Frontal cortex (tissue), 4 donors: ENCODE measurements around the gene HPCAL1. TPM values are rescaled to one million over a fixed set of nuclear protein-coding genes. Genes with fewer than 3 reads are reported as not detected.

Experiments
- DNase-seq, 2 donors: peaks; one replicate each; pipeline ENCODE4 v3.0.0; 2012; ENCODE audit warnings: low spot score in 2 of 2
- FAIRE-seq: peaks from 2 replicates; lab custom pipeline; 2012; peaks lifted over from hg19 to GRCh38; lab: Jason Lieb, UNC
- total RNA-seq: library from RNA; depleted of rRNA; stranded (reverse); fragments of >200 nt; gene quantifications from one replicate; pipeline ENCODE4 v1.2.3, GENCODE V29; 2014
- donor health status: control.
- donor health status: control.
- donor health status: control.

HPCAL1 gene
- total RNA-seq, 1 donor from 2014 or later = 26.5 TPM

DNA sequence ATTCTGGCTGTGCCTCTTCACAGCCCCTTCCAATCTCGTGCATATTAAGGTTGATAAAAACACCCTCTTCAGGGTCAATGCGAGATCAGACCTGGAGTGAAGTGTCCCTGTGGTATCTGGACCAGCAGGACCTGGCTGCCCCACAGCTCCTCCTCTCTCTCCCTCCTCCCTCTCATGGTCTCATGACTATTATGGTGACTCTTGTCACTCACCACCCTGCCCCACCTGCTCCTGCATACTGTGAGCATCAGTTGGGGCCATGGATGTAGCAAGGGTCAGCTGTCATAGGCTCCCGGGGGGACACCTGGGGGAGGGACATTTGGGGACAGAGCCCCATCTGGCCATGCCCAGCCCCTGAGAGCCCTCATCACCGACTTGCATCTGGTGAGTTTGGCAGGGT lies 95.2 kb downstream of the HPCAL1 start:
- DNase-seq (no peak), FAIRE-seq (no peak)

DNA sequence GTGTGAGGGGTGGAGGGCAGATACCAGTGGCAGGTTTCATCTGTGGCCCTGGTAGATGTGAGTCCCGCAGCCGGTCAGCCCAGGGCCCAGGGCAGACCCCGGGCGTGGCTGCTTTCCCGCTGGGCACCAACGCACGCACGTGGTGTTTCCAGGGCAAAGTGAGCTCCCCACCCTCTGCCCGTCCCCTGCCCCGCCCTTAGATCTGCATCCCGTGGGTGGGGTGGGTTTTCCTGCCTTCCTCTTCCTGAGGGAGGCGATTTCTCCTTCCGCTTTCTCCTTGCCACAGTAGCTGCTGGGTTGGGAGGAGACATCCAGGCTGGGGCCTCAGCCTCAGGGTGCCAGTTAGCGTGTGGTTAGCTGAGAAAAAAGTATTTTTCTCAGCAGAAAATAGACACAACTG lies 95.8 kb downstream of the HPCAL1 start:
- no peak for FAIRE-seq
- no peak for DNase-seq

DNA sequence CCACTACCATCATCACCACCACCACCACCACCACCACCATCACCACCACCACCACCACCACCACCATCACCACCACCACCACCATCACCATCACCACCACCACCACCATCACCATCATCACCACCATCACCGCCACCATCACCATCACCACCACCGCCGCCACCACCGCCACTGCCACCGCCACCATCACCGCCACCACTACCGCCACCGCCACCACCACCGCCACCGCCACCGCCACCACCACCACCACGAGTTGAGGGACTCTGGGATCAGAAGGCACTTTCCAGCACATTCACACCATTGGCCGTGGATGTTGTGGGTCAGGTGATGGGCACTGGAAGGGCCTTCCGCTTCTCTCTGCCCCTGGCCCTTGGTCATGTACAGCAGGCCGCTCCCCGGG lies 96.7 kb downstream of the HPCAL1 start:
- FAIRE-seq = no peak

DNA sequence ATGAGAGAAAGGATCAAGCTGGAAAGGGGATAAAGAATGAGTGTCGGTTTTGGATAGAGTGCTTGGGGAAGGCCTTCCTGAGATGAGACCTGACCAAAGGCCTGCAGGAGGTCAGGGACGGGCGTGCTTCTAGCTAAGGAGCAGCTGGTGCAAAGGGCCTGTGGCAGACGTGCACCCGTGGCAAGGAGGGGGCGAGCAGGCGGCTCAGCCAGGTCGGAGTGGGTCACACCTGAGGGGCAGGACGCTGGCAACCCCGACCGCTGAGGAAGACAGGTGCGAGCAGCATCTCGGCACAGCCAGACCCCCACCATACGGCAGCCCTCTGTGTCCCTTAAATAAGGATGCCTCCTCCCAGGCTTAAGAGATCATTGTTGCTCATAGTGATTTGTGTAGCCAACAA lies 97.3 kb downstream of the HPCAL1 start:
- no peak for FAIRE-seq
- DNase-seq = no peak

More for the DNA sequence above, 96.7 kb downstream of the HPCAL1 start:
- no peak for DNase-seq

DNA sequence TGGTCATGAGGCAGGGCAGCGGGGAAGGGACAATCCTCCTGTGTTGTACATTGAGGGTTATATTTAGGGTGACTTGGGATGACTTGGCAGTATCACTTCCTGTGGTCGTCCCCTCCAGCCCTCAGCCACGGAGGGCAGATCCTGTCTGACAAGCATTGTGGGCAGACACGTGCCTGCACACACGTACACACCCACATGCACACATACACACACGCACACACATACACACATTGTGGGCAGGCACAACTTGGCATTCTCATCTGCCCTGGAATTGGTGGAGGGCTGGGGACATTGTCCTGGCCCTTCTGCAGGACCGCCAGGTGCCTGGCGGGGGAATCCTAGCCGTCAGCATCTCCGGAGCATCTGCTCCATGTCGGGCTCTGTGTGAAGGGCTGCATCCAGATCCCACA lies 97.9 kb downstream of the HPCAL1 start:
- no peak for DNase-seq
- FAIRE-seq = no peak

DNA sequence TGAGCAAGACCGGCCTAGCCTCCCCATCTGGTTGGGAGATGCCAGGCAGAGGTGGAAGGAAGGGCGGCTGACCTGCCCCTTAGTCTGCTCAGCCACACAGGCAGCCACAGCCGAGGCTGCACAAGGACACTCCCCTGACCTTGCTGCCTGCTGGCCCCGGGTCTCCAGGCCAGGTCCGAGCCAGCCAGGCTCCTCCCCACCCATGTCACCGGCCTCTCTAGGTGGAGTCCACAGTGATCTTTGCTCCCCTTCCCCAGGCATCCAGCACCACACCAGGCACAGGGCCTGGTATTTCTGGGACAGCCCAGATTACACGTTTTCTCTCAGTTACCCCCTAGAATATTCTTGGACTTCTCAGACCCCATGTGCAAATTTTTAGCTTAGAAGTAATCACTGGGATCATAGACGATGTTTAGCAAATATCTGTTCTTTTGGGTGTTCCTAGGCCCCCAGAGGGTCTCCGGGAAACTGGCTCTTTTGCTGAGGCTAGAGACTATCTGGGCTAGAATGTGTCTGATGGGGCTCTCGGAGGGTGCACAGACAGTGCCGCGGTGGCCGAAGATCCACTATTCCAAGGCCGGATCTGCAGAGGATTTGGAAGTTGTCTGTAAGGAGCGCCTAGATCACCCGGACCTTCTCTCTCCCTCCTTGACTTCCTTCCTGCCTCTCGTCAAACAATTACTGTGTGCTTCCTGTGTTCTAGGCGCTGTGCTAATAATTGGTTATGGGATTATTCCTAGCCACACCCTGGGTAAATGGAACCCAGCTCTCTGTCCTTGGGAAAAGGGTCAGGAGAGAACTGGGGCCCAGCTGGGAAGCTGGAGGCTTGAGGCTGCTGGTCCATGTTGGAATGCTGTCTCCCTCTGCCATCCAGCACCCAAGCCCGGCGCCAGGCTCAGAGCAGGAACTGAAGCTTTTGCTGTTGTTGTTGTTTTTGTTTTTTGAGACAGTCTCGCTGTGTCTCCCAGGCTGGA lies 98.6 kb downstream of the HPCAL1 start:
- DNase-seq = no peak
- no peak for FAIRE-seq

DNA sequence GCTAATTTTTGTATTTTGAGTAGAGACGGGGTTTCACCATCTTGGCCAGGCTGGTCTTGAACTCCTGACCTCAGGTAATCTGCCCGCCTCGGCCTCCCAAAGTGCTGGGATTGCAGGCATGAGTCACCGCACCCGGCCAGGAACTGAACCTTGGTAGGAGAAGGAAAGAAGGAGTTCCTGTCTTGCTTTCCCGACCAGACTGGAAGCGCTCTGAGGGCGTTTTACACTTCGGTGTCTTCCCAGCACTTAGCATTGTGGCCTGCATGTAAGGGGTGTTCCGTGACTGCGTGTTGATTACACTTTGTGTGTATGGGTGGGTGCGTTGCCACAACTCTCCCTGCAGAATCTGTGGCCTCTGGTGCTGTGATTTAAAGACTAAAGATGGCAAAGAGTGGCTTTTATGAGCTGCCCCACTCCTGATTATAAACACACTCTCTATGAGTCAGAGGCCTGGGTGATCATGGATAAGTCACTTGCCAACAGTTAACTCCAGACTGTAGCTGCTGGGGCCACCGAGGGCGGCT lies 99.4 kb downstream of the HPCAL1 start:
- no peak for DNase-seq
- FAIRE-seq = no peak

DNA sequence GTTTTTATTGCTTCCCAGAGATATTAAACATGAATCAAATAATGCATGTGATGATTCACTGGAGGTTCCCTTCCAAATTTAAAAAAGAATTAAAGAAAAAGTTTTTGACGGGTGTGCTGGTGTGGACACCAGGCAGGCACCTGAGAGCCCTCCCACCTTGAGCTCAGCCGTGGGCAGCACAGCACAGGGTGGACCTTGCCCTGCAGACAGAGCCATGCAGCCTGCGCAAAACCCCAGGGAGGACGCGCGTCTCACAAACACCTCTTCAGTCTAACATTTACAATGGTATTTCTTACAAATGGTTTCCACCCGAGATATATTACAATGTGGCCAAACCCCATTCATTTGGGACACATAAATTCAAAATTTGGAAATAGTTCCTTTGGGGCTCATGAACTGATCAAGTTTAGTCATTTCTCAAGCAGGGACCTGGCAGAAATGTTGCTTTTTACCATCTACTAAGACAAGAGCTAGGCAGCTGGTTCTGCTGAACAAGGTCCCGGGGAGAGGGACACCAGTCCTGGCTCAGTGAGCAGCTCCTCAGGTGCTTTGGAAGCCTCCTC lies 100.0 kb downstream of the HPCAL1 start:
- DNase-seq = no peak
- FAIRE-seq = no peak

DNA sequence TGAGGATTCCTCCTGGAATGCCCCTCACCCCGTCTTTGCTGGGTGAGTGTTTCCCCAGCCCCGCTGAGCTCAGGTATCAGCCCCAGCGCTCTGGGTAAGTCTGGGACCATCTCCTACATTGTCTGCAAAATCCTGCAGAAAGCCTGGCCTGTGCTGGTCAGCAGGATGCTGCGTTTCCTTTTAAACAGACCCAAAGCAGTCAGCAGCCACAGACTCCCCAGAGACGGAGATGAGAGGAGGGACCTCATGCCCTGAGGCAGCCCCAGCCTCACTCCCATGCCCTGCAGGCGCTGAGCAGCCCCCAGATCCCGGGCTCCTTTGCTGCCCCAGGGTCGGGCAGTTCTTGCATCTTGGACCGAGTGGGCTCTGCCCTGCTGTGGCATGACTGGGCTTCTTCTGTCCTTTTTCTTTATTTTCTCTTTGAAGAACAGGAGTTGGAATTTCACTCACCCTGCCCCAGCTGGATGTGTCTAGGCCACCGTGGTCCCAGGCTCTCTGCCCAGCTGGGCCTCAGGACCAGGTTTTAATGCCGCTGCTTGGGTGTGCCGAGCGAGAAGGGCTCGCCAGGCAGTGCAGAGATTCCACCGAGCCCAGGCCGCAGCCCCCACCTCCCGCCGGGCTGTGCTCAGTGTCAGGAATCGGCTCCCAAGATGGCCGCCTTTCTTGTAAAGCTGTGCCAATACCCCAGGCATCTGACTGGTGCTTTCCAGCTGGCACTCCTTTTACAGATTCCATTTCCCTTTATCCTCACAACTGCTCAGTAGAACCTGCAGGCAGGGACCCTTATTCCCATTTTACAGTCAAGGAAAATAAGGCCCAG lies 101.8 kb downstream of the HPCAL1 start:
- FAIRE-seq (no peak), DNase-seq (no peak)

DNA sequence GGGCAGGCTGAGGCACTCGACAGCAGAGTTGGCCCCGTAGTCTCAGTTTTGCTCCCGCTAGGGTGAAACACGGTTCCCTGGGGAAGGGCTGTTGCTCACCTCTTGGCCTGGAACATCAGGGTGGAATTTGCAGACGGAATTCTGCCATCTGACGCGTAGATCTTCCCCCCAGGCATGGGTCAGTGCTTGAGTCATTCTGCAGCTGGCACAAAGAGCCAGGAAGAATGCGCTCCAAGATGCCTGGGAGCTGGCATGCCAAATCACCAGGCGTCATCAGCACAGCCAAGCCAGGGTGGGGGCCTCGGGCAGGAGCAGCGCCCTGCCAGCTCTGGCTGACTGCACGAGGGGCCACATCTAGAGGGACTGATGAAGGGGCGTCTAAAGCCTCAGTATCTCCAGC lies 102.7 kb downstream of the HPCAL1 start:
- FAIRE-seq = no peak
- peak; percentile 48 to 67 for DNase-seq

DNA sequence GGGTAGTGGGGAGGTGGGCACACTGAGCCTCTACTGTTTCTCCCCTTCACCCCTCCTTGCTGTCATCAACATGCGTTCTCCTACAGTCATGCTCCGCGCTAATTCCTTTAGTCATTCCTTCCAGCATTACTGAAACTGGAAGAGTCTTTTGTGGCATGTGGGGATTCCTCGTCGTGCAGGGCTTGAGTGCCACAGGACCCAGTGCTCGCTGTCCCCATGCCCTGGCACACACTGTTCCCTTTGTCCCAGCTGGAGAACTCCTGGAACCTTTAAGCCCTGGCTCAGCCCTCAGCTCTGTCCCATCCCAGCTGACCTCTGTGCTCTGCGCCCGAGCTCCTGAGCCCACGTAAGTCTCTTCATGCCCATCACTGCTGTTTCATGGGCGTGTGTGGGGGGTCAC lies 103.3 kb downstream of the HPCAL1 start:
- no peak for DNase-seq
- no peak for FAIRE-seq

DNA sequence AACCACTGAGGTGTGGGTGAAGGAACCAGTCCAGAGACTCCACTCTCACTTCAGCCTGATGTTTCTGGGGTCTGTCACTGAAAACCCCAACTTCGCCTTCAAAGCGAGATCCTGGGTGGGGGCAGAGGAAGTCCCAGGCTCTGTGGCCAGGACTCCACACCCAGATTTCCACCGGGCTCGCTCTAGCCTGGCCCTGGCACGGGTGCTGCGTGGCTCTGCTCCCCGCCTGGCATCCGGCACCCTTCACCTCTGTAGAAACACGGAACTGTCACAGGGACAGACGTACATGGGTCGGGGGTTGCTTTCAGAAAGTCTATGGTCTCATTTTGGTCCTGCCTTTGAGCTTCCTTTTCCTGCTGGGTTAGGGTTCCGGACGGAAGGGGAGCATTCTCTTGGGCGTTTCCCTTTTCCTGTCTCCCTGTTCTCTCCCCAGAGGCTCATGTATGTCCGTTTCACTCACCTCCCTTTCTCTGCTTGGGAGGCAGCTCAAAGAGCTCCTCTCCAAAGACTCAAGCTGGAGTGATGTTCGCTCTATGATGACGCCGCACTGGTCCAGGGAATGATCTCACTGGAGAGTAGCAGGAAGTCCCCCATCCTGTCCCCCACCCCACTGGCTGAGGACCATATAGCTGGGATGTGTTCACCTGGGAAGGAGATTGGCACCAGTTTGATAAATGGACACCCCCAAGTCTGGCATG lies 103.9 kb downstream of the HPCAL1 start:
- DNase-seq (no peak), FAIRE-seq (no peak)

DNA sequence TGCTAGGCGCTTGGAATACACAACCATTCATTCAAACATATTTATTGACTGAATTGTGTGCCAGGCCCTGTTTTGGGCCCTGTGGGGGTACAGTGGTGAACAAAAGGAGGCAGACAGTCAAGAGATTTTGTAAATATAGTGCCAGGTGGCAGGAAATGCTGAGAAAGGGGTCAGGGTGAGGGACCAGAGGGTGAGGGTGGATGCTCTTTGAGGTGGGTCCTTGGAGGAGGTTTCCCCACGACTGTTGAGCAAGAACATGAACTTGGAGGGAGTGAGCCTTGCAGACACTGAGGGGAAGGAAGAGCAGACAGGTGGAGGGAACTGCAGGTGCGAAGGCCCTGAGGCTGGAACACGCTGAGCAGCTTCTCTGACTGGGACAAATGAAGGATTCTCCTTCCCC lies 104.7 kb downstream of the HPCAL1 start:
- FAIRE-seq = no peak
- no peak for DNase-seq

DNA sequence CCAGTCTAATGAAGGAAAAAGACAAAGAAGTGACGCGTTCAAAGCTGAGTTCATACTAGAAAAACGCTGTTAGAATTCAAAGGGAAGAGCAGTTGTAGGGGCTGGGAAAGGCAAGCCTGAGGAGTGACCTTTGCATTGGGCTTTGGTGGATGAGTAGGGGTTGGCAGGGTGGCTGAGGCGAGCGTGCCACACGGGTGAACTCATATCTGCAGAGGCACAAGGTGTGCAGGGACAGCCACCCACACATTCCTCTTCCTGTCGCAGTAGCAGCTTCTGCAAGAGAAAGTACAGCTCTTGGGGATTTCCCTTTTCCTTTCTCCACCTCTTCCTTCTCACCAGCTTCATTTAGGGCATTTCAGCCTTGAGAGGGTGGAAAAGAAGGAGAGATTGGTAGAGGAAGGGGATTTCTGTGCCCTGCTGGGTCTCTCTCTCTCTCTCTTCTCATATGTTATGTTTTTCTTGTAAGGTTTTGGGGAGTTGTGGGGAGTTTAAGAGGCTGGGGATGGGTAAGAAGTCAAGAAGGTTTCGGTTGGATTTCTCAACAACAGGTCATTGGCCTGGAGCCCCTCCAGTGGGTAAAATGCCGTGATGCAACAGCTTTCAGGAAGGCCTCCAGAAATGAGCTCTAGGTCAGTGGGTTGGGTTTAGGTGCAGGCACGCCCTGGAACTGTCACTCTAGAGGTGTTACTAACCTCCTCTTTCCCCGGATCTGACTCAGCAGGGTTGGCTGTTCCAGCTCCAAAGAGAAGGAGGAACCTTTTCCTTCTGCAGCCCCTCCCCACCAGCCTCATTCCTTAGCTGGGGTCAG lies 105.3 kb downstream of the HPCAL1 start:
- FAIRE-seq = no peak
- no peak for DNase-seq

DNA sequence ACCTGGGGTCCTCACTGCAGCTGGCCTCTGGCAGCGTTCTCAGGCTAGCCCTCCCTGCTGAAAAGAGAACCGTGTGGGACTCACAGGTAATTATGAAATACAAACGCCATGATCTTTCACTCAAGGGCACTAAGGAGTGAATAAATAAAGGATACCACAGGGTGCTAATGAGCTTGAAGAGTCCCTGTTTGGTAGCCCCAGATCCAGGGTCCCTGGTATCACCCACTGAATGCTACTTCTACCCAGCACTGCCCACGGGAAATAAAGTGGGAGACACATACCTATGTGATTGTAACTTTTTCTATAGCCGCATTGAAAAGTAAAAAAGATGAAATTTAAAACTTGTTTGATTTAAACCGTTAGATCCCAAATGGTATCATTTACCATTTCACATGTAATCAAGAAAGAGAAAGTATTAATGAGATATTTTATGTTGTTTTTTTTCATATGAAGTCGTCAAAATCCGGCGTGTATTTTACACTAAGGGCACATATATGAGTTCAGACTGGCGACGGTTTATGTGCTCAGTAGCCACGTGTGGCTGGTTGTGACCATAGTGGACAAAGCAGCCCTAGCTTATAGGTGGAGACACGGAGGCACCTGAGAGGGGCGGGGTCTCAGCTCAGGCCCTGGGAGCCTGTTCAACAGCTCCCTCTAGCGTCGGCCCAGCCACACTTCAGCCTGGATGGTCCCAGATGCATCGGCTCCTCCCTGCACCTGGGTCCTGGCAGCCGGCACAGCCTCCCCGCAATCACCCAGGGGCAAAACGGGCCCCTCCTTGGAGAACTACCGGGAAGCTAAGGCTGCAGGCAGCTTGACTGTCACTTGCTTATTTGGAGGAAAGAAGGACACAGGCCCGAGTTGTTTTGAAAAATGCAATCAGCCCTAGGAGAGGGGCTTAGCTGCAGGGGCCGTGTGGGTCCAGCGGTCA lies 106.2 kb downstream of the HPCAL1 start:
- DNase-seq = peak; percentile 63 to 79
- no peak for FAIRE-seq

DNA sequence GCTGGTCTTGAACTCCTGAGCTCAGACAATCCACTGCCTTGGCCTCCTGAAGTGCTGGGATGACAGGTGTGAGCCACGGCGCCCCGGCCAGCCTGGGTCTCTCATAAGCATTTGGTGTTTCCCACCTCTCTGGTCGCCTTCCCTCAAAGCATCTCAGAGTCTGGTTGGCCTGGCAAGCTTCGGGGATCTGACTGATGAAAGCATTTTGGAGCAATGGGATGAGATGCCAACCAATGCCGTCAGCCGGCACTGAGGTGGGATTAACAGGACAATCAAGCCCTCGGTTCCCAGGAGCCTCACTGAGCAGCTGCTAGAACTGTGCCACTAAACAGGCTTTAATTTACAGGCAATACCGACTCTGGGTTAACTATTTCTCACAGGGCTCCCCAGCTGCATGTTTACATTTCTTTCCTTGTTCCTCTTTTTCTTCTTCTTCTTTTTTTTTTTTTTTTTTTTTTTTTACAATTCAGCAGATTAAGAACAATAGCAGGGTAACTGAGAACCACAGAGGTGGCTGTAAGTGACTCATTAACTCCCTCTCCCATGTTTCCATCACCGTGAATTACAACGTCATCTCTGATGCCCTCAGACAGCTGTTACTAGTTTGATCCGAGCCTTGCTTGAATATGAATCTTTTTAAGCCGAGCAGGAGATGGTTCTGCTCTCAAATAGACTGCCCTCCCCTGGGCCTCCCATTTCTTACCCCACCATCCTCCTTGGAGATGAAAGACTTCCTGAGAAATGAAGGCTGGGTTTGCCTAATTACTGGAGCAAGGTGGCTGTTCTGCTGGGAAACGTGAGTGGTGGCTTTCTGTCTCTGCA lies 107.5 kb downstream of the HPCAL1 start:
- no peak for FAIRE-seq
- no peak for DNase-seq

DNA sequence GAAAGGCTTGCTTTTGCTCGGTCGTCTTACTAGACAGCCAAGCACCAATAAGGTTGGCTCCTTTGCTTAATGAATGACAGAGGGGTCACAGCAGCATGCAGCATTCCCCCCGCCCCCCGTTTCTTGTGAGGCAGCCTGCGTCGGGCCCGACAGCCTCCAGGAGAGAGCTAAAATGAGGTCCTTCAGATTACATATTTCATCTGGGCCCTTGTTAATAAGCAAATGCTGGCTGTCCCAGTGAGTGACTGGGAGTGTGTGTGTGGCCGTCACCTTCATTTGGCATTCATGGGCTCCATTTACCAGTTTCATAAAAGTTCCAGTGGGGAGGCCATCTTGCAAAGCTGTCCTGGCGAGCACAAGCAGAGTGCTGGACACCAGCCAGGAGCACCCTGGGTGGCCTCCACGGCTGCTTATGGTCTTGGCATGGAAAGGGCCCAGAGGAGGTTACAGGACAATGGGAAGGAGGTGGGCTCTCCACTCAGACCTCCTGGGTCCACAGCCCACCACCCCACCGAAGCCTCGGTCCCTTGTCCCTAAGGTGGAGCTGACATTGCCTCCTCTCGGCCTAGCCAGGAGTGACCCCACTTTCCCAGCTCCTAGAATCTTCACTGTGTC lies 108.2 kb downstream of the HPCAL1 start:
- DNase-seq (no peak), FAIRE-seq (no peak)
